HepG2 (cell line): Measurements from ENCODE around the gene SKP1. TPM values are rescaled to one million over a fixed set of nuclear protein-coding genes. Genes with fewer than 3 reads are reported as not detected.

Experiments used
- ATF7 ChIP-seq, 2 experiments: fragments of 450-650 bp in 1 of 2; sonication (generic) in 1 of 2; formaldehyde crosslinking in 1 of 2; IDR thresholded peaks; 2 replicates each; pipeline versions ENCODE4 v1.4.0 to v1.6.1; 2016 to 2020; ENCODE audit warnings: antibody characterized with exemption in 1 of 2, mild to moderate bottlenecking in 1 of 2, missing genetic modification reagents in 1 of 2
- CREB3 ChIP-seq: sonication (generic); formaldehyde crosslinking; IDR thresholded peaks from 2 replicates; pipeline ENCODE4 v1.5.0; 2020; ENCODE audit warnings: missing genetic modification reagents
- FOXO1 ChIP-seq: sonication (generic); formaldehyde crosslinking; IDR thresholded peaks from 2 replicates; pipeline ENCODE4 v1.4.0; 2020; ENCODE audit warnings: missing genetic modification reagents
- HDAC1 ChIP-seq: sonication (generic); formaldehyde crosslinking; IDR thresholded peaks from 2 replicates; pipeline ENCODE4 v1.5.1; 2020; ENCODE audit warnings: mild to moderate bottlenecking, missing genetic modification reagents
- HNRNPL ChIP-seq: fragments of 200-400 bp; formaldehyde crosslinking; IDR thresholded peaks from 2 replicates; pipeline ENCODE4 v1.6.1; 2017; ENCODE audit warnings: mild to moderate bottlenecking, low read depth, low read length
- MBNL3 ChIP-seq: fragments of 250-450 bp; sonication (Bioruptor Pico); conservative IDR thresholded peaks from 2 replicates; pipeline ENCODE4 v1.8.0; 2022; ENCODE audit warnings: mild to moderate bottlenecking, inconsistent platforms
- NFE2L2 ChIP-seq: fragments of 150-350 bp; IDR thresholded peaks from 2 replicates; pipeline ENCODE4 v1.6.1; 2014; ENCODE audit warnings: low read length
- NR2C2 ChIP-seq: sonication (generic); formaldehyde crosslinking; IDR thresholded peaks from 2 replicates; pipeline ENCODE4 v1.4.0; 2020; ENCODE audit warnings: missing genetic modification reagents, mild to moderate bottlenecking, moderate library complexity, borderline replicate concordance
- NR2F6 ChIP-seq, 2 experiments: IDR thresholded peaks; 2 replicates each; pipeline ENCODE4 v1.6.1; 2016; ENCODE audit warnings: antibody characterized with exemption in 1 of 2, mild to moderate bottlenecking in 1 of 2
- POLR2AphosphoS5 ChIP-seq: IDR thresholded peaks from 2 replicates; pipeline ENCODE4 v1.6.1; 2012; ENCODE audit warnings: low read depth, low read length
- SOX6 ChIP-seq, 2 experiments: fragments of 450-650 bp in 1 of 2; sonication (generic) in 1 of 2; formaldehyde crosslinking in 1 of 2; IDR thresholded peaks; 2 replicates each; pipeline versions ENCODE4 v1.4.0 to v1.6.1; 2017 to 2020; ENCODE audit warnings: antibody characterized with exemption in 1 of 2, mild to moderate bottlenecking in 1 of 2, missing genetic modification reagents in 1 of 2
- YEATS4 ChIP-seq: sonication (generic); formaldehyde crosslinking; IDR thresholded peaks from 2 replicates; pipeline ENCODE4 v1.4.0; 2020; ENCODE audit warnings: missing genetic modification reagents, borderline replicate concordance
- ZBTB3 ChIP-seq: sonication (generic); formaldehyde crosslinking; IDR thresholded peaks from 2 replicates; pipeline ENCODE4 v1.4.0; 2020; ENCODE audit warnings: low read depth, mild to moderate bottlenecking, moderate library complexity, missing genetic modification reagents, borderline replicate concordance
- ZNF138 ChIP-seq: sonication (generic); formaldehyde crosslinking; IDR thresholded peaks from 2 replicates; pipeline ENCODE4 v1.5.0; 2020; ENCODE audit warnings: mild to moderate bottlenecking, low read depth, missing genetic modification reagents
- ZNF383 ChIP-seq: sonication (generic); formaldehyde crosslinking; IDR thresholded peaks from 2 replicates; pipeline ENCODE4 v1.4.0; 2020; ENCODE audit warnings: missing genetic modification reagents, mild to moderate bottlenecking, borderline replicate concordance
- ZNF598 ChIP-seq: sonication (generic); formaldehyde crosslinking; IDR thresholded peaks from 2 replicates; pipeline ENCODE4 v1.5.1; 2020; ENCODE audit warnings: mild to moderate bottlenecking, missing genetic modification reagents, borderline replicate concordance
- ZNF777 ChIP-seq: sonication (generic); formaldehyde crosslinking; IDR thresholded peaks from 2 replicates; pipeline ENCODE4 v1.4.0; 2020; ENCODE audit warnings: missing genetic modification reagents
- polyA plus RNA-seq, 8 experiments: library from polyadenylated mRNA; depleted of rRNA in 3 of 8; stranded (reverse) in 7 of 8; unstranded in 1 of 8; fragments of >200 nt; fragmentation: Illumina TruSeq in 4 of 8; extraction: Trizol in 4 of 8; gene quantifications; 2 replicates each; pipeline versions ENCODE4 v1.2.1 to v1.2.3, GENCODE V29; 2011 to 2016; ENCODE audit warnings: low read depth in 4 of 8, missing spikeins in 1 of 8, mixed read lengths in 1 of 8; ENCODE audit not compliant: insufficient read depth in 1 of 8
- total RNA-seq, 5 experiments: library from RNA; depleted of rRNA; stranded (reverse); fragments of >200 nt; fragmentation: Illumina TruSeq; extraction: Trizol; gene quantifications; 2 replicates each; pipeline ENCODE4 v1.2.3, GENCODE V29; 2016; ENCODE audit warnings: low read depth in 1 of 5
- TF ChIP-seq, protein P1 (sequence below): sonication (generic); formaldehyde crosslinking; IDR thresholded peaks from 2 replicates; pipeline ENCODE4 v1.9.0; 2021; ENCODE audit warnings: missing genetic modification reagents, borderline replicate concordance
- TF ChIP-seq, protein P2 (sequence below): IDR thresholded peaks from 2 replicates; pipeline ENCODE4 v1.6.1; 2018; ENCODE audit warnings: missing genetic modification reagents, mild to moderate bottlenecking, missing compliant biosample characterization
- TF ChIP-seq, protein P3 (sequence below): sonication (generic); formaldehyde crosslinking; IDR thresholded peaks from 2 replicates; pipeline ENCODE4 v1.4.0; 2020; ENCODE audit warnings: missing genetic modification reagents

The SKP1 gene
- total and polyA plus RNA-seq, 2 of the 13 experiments (the other 11 are each of a cell fraction or from before 2014, with no cell fraction given), result 134 to 340 TPM

GRCh38 chr5:134114886-134115805, 61.6 kb downstream of the SKP1 start (continued):
- TF ChIP-seq, protein P1, sequence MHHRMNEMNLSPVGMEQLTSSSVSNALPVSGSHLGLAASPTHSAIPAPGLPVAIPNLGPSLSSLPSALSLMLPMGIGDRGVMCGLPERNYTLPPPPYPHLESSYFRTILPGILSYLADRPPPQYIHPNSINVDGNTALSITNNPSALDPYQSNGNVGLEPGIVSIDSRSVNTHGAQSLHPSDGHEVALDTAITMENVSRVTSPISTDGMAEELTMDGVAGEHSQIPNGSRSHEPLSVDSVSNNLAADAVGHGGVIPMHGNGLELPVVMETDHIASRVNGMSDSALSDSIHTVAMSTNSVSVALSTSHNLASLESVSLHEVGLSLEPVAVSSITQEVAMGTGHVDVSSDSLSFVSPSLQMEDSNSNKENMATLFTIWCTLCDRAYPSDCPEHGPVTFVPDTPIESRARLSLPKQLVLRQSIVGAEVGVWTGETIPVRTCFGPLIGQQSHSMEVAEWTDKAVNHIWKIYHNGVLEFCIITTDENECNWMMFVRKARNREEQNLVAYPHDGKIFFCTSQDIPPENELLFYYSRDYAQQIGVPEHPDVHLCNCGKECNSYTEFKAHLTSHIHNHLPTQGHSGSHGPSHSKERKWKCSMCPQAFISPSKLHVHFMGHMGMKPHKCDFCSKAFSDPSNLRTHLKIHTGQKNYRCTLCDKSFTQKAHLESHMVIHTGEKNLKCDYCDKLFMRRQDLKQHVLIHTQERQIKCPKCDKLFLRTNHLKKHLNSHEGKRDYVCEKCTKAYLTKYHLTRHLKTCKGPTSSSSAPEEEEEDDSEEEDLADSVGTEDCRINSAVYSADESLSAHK, result no peak
- TF ChIP-seq ZNF777 (peak; percentile 47; the same call in 1 of the 2 replicates), ZNF383 (no peak), ZNF598 (CRISPR knock-in tag) (no peak), HDAC1 (CRISPR knock-in tag) (no peak), ZNF138 (no peak), NR2C2 (CRISPR knock-in tag) (peak; percentile 71), FOXO1 (CRISPR knock-in tag) (peak; percentile 13; the same call in 1 of the 2 replicates), YEATS4 (CRISPR knock-in tag) (no peak), SOX6 (IDR thresholded peaks at IDR 0.05) (no peak), SOX6 (CRISPR knock-in tag; IDR thresholded peaks at IDR 0.05) (0 out of 2 replicates have a peak, but pooled peaks have one; percentile 11), HNRNPL (no peak), POLR2AphosphoS5 (no peak), NFE2L2 (no peak), NR2F6 (IDR thresholded peaks at IDR 0.05) (peak; percentile 76), NR2F6 (CRISPR knock-in tag; IDR thresholded peaks at IDR 0.05) (peak; percentile 69), ATF7 (IDR thresholded peaks at IDR 0.05) (no peak), ATF7 (CRISPR knock-in tag; IDR thresholded peaks at IDR 0.05) (no peak), MBNL3 (no peak), ZBTB3 (CRISPR knock-in tag) (no peak), CREB3 (no peak)
- TF ChIP-seq, protein P2, sequence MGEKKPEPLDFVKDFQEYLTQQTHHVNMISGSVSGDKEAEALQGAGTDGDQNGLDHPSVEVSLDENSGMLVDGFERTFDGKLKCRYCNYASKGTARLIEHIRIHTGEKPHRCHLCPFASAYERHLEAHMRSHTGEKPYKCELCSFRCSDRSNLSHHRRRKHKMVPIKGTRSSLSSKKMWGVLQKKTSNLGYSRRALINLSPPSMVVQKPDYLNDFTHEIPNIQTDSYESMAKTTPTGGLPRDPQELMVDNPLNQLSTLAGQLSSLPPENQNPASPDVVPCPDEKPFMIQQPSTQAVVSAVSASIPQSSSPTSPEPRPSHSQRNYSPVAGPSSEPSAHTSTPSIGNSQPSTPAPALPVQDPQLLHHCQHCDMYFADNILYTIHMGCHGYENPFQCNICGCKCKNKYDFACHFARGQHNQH (CRISPR knock-in tag), result no peak
- TF ChIP-seq, protein P3, sequence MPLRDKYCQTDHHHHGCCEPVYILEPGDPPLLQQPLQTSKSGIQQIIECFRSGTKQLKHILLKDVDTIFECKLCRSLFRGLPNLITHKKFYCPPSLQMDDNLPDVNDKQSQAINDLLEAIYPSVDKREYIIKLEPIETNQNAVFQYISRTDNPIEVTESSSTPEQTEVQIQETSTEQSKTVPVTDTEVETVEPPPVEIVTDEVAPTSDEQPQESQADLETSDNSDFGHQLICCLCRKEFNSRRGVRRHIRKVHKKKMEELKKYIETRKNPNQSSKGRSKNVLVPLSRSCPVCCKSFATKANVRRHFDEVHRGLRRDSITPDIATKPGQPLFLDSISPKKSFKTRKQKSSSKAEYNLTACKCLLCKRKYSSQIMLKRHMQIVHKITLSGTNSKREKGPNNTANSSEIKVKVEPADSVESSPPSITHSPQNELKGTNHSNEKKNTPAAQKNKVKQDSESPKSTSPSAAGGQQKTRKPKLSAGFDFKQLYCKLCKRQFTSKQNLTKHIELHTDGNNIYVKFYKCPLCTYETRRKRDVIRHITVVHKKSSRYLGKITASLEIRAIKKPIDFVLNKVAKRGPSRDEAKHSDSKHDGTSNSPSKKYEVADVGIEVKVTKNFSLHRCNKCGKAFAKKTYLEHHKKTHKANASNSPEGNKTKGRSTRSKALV, result no peak
